A549 treated with Mapracorat at 1 μM for 4 hours (cell line): ENCODE data around the gene PACC1. TPM values are rescaled to one million over a fixed set of nuclear protein-coding genes. Genes with fewer than 3 reads are reported as not detected.

ENCODE experiments used
- total RNA-seq: library from RNA; stranded (reverse); fragments of 200-300 nt; extraction: Qiagen RNA extraction; gene quantifications from 5 replicates; pipeline ENCODE4 v1.2.3, GENCODE V29; 2022

The PACC1 gene
- 14.2 to 20.3 TPM (median 18.4 TPM) in 5 replicates for total RNA-seq

DNA sequence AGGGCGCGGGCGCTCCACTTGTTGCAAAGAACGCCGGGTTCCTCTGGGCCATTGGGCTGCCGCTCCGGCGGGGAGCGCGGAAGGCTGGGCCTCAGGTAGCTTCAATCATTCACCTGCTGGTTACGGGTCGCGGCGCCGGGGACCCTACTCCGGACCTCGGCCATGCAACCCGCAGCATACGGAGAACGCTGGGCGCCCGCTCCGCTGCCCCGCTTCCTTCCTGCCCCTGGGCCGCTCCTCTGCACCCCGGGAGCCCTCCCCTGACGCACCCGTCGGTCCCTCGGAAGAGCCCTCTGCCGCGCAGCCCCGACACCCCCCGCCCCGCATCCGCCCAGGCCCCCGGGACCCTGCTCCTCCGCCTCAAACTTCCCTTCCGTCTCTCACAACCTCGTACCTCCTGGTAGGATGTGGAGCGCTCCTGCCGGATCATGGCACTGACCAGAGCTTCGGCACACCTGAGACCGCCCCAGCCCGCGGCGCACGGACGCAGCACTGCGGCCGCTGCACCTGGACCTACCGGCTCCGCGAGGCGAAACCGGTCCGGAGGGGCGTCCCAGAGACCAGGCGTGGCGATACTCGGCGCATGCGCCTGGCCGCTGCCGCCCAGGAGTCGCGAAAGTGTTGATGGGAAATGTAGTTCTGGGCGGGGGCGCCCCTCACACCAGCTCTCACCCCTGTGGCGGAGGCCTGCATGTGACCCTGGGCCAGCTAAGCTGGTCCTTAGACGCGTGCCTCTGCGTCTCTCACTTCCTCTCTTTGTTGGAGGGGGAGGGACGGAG, at the start of gene PACC1:
TSS of gene PACC1 (minus strand) at position 559 of the 779 bp plus-strand sequence. CDS start at position 430, 129 bp downstream.

GRCh38 chr1:212432661-212433576, 18.2 kb upstream of the PACC1 start, which contains the start of gene NENF:
NENF (plus strand) TSS chr1:212432920; CDS start chr1:212432944, 24 bp downstream.

Other genes with a start within 250 kb of the PACC1 start
- gene PPP2R5A, start 129.5 kb downstream of the PACC1 start, total RNA-seq: 20.1 to 23.6 TPM (median 22.9 TPM) in 5 replicates
- 89.8 to 141 TPM (median 136 TPM) in 5 replicates for gene NENF, start 18.0 kb upstream of the PACC1 start, total RNA-seq
- gene ATF3, start 193.9 kb upstream of the PACC1 start, total RNA-seq: 29.1 to 47.5 TPM (median 34.0 TPM) in 5 replicates